K562 (cell line): ENCODE data around the gene SPTBN5. TPM values are rescaled to one million over a fixed set of nuclear protein-coding genes. Genes with fewer than 3 reads are reported as not detected.

ENCODE experiments used
- ATAC-seq: fragments of 200-7000 bp; cut with Tn5 transposase; 3 replicates; pipeline ENCODE4 v1.9.1; 2020; ENCODE audit warnings: moderate library complexity
- BruUV-seq: library from RNA; stranded (reverse); fragments of 400-500 nt; replicated peaks from 2 replicates; lab custom pipeline; 2021; lab: Mats Ljungman, UMichigan
- CTCF ChIA-PET: fragments of 300-600 bp; formaldehyde crosslinking; extraction: SDS; loops from one replicate; lab custom pipeline; 2021; ENCODE audit warnings: low intra/inter-chr PET ratio; lab: Yijun Ruan, JAX
- POLR2A ChIA-PET: fragments of 300-600, 350-650 bp; sonication (Branson Sonifier 250); formaldehyde crosslinking; extraction: SDS; loops from one replicate; lab custom pipeline; 2021; ENCODE audit warnings: antibody characterized with exemption, inconsistent platforms; lab: Yijun Ruan, JAX
- DNase-seq, 4 experiments: peaks; one replicate each; pipeline versions ENCODE4 v3.0.0 to v3.0.0-alpha.2; 2011 to 2018; ENCODE audit warnings: low spot score in 3 of 4, mixed read lengths in 3 of 4; ENCODE audit errors: extremely low read depth in 1 of 4
- FAIRE-seq: peaks from 2 replicates; lab custom pipeline; 2011; peaks lifted over from hg19 to GRCh38; lab: Jason Lieb, UNC
- H2AFZ ChIP-seq: 2 replicates; pipeline ENCODE4 v1.6.0; 2011; ENCODE audit warnings: low read depth, low read length, control low read depth, inconsistent platforms
- H3K27ac ChIP-seq: fragments of 200-600 bp; 3 replicates; pipeline ENCODE4 v1.8.0; 2011; ENCODE audit warnings: low read depth, mild to moderate bottlenecking, control low read depth, inconsistent platforms, low read length, moderate library complexity, mixed read lengths; ENCODE audit errors: extremely low read depth
- H3K27me3 ChIP-seq, 2 experiments: fragments of 300-600 bp in 1 of 2; 2 replicates in 1 of 2; 3 replicates in 1 of 2; pipeline versions ENCODE4 v1.6.0 to v1.8.0; 2011; ENCODE audit warnings: inconsistent platforms in 2 of 2, low read length in 2 of 2, mild to moderate bottlenecking in 1 of 2, mixed read lengths in 1 of 2, moderate library complexity in 1 of 2; ENCODE audit not compliant: control insufficient read depth in 2 of 2, insufficient read depth in 2 of 2
- H3K36me3 ChIP-seq: fragments of 300-600 bp; 3 replicates; pipeline ENCODE4 v1.8.0; 2011; ENCODE audit warnings: mild to moderate bottlenecking, low read length, inconsistent platforms; ENCODE audit not compliant: control insufficient read depth, insufficient read depth
- H3K4me1 ChIP-seq, 2 experiments: fragments of 200-600 bp in 1 of 2; replicated peaks in 1 of 2; 2 replicates in 1 of 2; 3 replicates in 1 of 2; pipeline versions ENCODE4 v1.5.1 to v1.8.0; 2011; ENCODE audit warnings: inconsistent platforms in 2 of 2, low read length in 2 of 2, mild to moderate bottlenecking in 1 of 2, mixed read lengths in 1 of 2, moderate library complexity in 1 of 2; ENCODE audit not compliant: control insufficient read depth in 2 of 2, insufficient read depth in 2 of 2
- H3K4me2 ChIP-seq: 2 replicates; pipeline ENCODE4 v1.6.1; 2011; ENCODE audit warnings: low read length, control low read depth, inconsistent platforms, mixed read lengths; ENCODE audit not compliant: insufficient read depth
- H3K4me3 ChIP-seq: fragments of 200-600 bp; sonication (generic), shearing (Covaris generic); 2 replicates; pipeline ENCODE4 v1.5.1; 2016; ENCODE audit warnings: control low read depth, inconsistent platforms
- H3K79me2 ChIP-seq: fragments of 200-600 bp; 3 replicates; pipeline ENCODE4 v1.8.0; 2011; ENCODE audit warnings: low read length, inconsistent platforms; ENCODE audit not compliant: control insufficient read depth, insufficient read depth
- H3K9ac ChIP-seq, 2 experiments: 2 replicates each; pipeline versions ENCODE4 v1.6.0 to v1.6.1; 2011; ENCODE audit warnings: low read depth in 2 of 2, low read length in 2 of 2, control low read depth in 1 of 2, inconsistent platforms in 1 of 2, mild to moderate bottlenecking in 1 of 2, mixed read lengths in 1 of 2; ENCODE audit not compliant: insufficient read depth in 1 of 2
- H3K9me1 ChIP-seq: one replicate; pipeline ENCODE4 v1.6.0; 2011; ENCODE audit warnings: inconsistent platforms, mild to moderate bottlenecking, low read length, moderate library complexity; ENCODE audit not compliant: control insufficient read depth, insufficient read depth
- H3K9me3 ChIP-seq: replicated peaks from 2 replicates; pipeline ENCODE4 v1.5.1; 2011; ENCODE audit warnings: low read depth, low read length, inconsistent platforms; ENCODE audit not compliant: control insufficient read depth, insufficient read depth
- H4K20me1 ChIP-seq: replicated peaks from 2 replicates; pipeline ENCODE4 v1.6.1; 2011; ENCODE audit warnings: low read length, inconsistent platforms, mixed read lengths; ENCODE audit not compliant: control insufficient read depth, insufficient read depth
- GTF3C2 ChIP-seq: IDR thresholded peaks from 3 replicates; pipeline ENCODE4 v1.6.1; 2011; ENCODE audit warnings: borderline replicate concordance, mild to moderate bottlenecking, moderate library complexity; ENCODE audit not compliant: insufficient read length; ENCODE audit errors: extremely low read depth
- POLR3A ChIP-seq: IDR thresholded peaks from 2 replicates; pipeline ENCODE4 v1.6.1; 2011; ENCODE audit warnings: borderline replicate concordance, mild to moderate bottlenecking, moderate library complexity; ENCODE audit not compliant: insufficient read length, insufficient read depth; ENCODE audit errors: extremely low read depth
- WGBS: fragments of 100-300 bp; shearing (Covaris generic); methylation state at CpG from one replicate; pipeline ENCODE4 v1.1.6; 2016; ENCODE audit warnings: low coverage, mixed read lengths; ENCODE audit not compliant: insufficient coverage; ENCODE audit errors: missing lambda C conversion rate; 5-methylcytosine and 5-hydroxymethylcytosine counted together
- in situ Hi-C: fragments of 300-500 bp; cut with MboI; formaldehyde crosslinking; loops from 4 replicates; pipeline ENCODE4 v1.15.0; 2018; ENCODE audit warnings: inconsistent platforms, mixed read lengths
- intact Hi-C: fragments of 100-400 bp; cut with micrococcal nuclease; formaldehyde crosslinking; loops from 2 replicates; pipeline ENCODE4 v1.14.2; 2022
- polyA plus RNA-seq, 8 experiments: library from polyadenylated mRNA; depleted of rRNA in 4 of 8; stranded (reverse) in 5 of 8; unstranded in 3 of 8; fragments of >200 nt; fragmentation: Nextera tagmentation in 2 of 8; fragmentation: Illumina TruSeq in 1 of 8; extraction: Ambion mirVana in 2 of 8; extraction: Trizol in 1 of 8; gene quantifications; 2 replicates each; pipeline versions ENCODE4 v1.2.1 to v1.2.3, GENCODE V29; 2011 to 2014; ENCODE audit warnings: inconsistent platforms in 1 of 8, missing spikeins in 1 of 8
- total RNA-seq, 7 experiments: library from RNA; depleted of rRNA in 6 of 7; stranded (reverse); fragments of >200 nt in 6 of 7; fragmentation: Illumina TruSeq in 2 of 7; extraction: Trizol in 2 of 7; gene quantifications; 2 replicates each; pipeline versions ENCODE4 v1.2.1 to v1.2.3, GENCODE V29; 2011 to 2021; ENCODE audit warnings: low replicate concordance in 1 of 7

Gene SPTBN5
- total and polyA plus RNA-seq, 9 of the 15 experiments (the other 6 are each of a cell fraction or from before 2014, with no cell fraction given) = 0.02 TPM; not detected in 8

- no peaks in the 10 kb centered on the region; a peak in 1 of 5 replicates for H3K4me1 ChIP-seq
- H2AFZ ChIP-seq = no peak overlapping the region
- peaks cover 4% of the 10 kb centered on the region for H3K9me1 ChIP-seq
- intact Hi-C loops (loop anchor here (10.0 kb wide), 1 partner anchor 214 kb away; no protein-coding TSS in a partner anchor), in situ Hi-C loops (no loop called here)
- no TSS peak for BruUV-seq
- POLR2A ChIA-PET = no interaction called here
- no peak overlapping the region; a peak in 1 of 4 replicates for H3K9ac ChIP-seq
- CTCF ChIA-PET = no interaction called here
- DNase-seq (no peak), FAIRE-seq (no peak), ATAC-seq (no peak)
- TF ChIP-seq GTF3C2 (no peak), POLR3A (no peak)
- WGBS = 80% methylated on average over 17 of the region's 17 CpGs
- H3K79me2 ChIP-seq = no peaks in the 10 kb centered on the region
- peaks cover 6% of the 10 kb centered on the region for H4K20me1 ChIP-seq
- H3K27me3 ChIP-seq = no peaks in the 10 kb centered on the region
- H3K4me2 ChIP-seq = no peak overlapping the region
- H3K9me3 ChIP-seq = no peaks in the 10 kb centered on the region
- no peak overlapping the region for H3K27ac ChIP-seq
- H3K36me3 ChIP-seq = peaks cover 21% of the 10 kb centered on the region; the same call in 2 of the 3 replicates
- no peak overlapping the region for H3K4me3 ChIP-seq
These were observed 15.0 kb upstream of the SPTBN5 start for GRCh38 chr15:41908736-41909461.
